Spinal cord (tissue), 10 donors: ENCODE data around the gene TMEM209. TPM values are rescaled to one million over a fixed set of nuclear protein-coding genes. Genes with fewer than 3 reads are reported as not detected.

ENCODE experiments used
- DNase-seq, 6 donors: peaks; one replicate each; pipeline versions ENCODE4 v3.0.0 to v3.0.0-alpha.2; 2013 to 2015; ENCODE audit warnings: low spot score in 6 of 6, low read depth in 4 of 6
- H3K27ac ChIP-seq: one replicate; pipeline ENCODE4 v1.5.1; 2013; ENCODE audit warnings: low read depth, low read length, control low read depth
- H3K27me3 ChIP-seq: one replicate; pipeline ENCODE4 v1.6.1; 2013; ENCODE audit warnings: low read length; ENCODE audit not compliant: control insufficient read depth, insufficient read depth
- H3K36me3 ChIP-seq: one replicate; pipeline ENCODE4 v1.6.1; 2013; ENCODE audit warnings: low read length; ENCODE audit not compliant: control insufficient read depth, insufficient read depth
- H3K4me1 ChIP-seq: one replicate; pipeline ENCODE4 v1.6.1; 2013; ENCODE audit warnings: low read length; ENCODE audit not compliant: control insufficient read depth, insufficient read depth
- H3K4me3 ChIP-seq: one replicate; pipeline ENCODE4 v1.5.1; 2013; ENCODE audit warnings: low read depth, low read length, control low read depth
- H3K9me3 ChIP-seq: one replicate; pipeline ENCODE4 v1.6.1; 2013; ENCODE audit warnings: low read length; ENCODE audit not compliant: control insufficient read depth, insufficient read depth
- WGBS: methylation state at CpG from one replicate; pipeline ENCODE4 v1.1.5; 2013; ENCODE audit warnings: missing lambda C conversion rate; ENCODE audit not compliant: insufficient coverage; 5-methylcytosine and 5-hydroxymethylcytosine counted together
- polyA plus RNA-seq, 2 donors: library from polyadenylated mRNA; unstranded; fragments of 120-200 nt; gene quantifications; one replicate each; pipeline ENCODE4 v1.2.1, GENCODE V29; 2013; ENCODE audit not compliant: insufficient read length in 2 of 2
- total RNA-seq, 2 donors: library from RNA; depleted of rRNA in 1 of 2; stranded (reverse); fragments of 120-200 nt in 1 of 2; fragments of >200 nt in 1 of 2; gene quantifications; one replicate each; pipeline versions ENCODE4 v1.2.3 to v1.2.4, GENCODE V29; 2013 to 2014
- donor health status: healthy.

TMEM209 gene
- total and polyA plus RNA-seq, 4 donors = 13.7 to 17.2 (median 15.7) TPM

DNA sequence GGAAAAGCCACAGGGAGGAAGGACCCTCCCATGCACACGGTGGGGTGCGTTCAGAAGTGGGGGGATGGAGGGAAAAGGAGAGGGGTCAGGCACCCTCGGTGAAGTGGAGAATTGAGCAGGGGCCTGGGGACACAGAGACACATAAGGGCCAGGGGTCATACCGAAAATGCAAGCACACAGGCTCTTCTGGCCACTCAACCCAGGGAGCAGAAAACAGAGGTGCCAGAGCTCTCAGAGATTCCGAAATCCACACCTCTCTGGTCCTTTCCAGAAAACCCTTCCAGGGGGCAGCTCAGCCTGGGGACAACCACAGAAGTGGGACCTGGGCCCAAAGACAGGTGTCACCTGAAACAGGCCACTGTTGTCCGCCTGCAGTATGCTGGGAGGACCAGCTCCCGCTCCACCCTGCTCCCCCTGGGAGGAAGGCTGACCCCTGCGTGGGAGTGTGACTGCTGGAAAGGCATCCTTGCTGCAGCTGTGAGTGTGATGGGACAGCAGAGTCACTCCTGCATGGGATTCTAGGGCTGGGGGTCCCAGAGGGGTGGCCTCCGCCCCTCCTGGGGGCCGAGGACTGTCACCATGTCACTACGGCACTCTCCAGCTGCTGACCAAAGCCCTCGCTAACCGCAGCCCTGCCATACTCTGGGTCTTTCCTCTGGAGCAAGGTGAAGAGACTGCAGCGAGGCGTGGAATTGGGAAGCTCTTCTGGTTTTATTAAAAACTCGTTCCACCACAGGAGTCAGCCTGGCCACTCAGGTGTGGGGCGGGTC, 63.1 kb downstream of the TMEM209 start:
- H3K9me3 ChIP-seq = no peaks in the 10 kb centered on the region
- peak overlapping the region; percentile 93 for H3K27ac ChIP-seq
- WGBS = 59% methylated on average over 12 of the region's 17 CpGs
- peak in 1 of 6 donors; percentile 44 for DNase-seq
- peak overlapping the region; percentile 49 for H3K4me3 ChIP-seq
- no peaks in the 10 kb centered on the region for H3K27me3 ChIP-seq
- H3K4me1 ChIP-seq = peaks cover 37% of the 10 kb centered on the region
- H3K36me3 ChIP-seq = peaks cover 21% of the 10 kb centered on the region

DNA sequence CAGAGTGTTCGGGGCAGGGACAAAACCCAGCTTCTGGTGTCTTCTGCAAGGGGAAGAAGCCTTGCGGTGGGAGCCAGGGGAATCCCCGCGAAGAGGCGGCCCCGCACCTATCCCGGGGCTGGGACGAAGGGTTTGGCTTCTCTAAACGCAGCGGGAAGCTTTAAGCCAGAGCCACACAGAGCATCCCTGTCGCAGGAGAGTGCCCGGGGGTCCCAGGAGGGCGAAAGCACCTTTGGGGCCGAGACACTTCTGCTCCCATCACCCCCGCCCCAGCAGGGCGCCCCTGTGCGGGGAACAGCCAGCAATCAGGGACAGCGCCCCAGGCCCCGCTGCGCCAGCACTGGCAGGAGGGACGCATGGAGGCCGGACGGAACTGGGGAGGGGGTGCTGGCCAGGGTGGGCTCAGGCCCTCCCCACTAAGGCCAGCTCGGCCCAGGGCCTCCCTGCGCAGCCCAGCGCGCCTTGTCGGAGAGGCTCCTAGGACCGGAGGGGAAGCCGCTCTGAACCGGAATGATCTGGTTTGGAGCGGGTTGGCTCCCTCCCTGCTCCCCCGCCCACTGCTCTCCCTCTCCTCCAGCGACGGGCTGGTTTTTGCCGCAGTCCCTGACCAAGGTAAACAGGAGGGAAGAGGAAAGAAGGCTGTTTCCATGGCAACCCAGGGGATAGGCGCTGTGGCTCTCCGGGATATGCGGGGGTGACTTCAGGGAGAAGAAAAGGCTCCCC, 63.9 kb downstream of the TMEM209 start:
- Histone ChIP-seq H3K4me3 (peak overlapping the region; percentile 49), H3K9me3 (no peaks in the 10 kb centered on the region), H3K27me3 (no peaks in the 10 kb centered on the region), H3K4me1 (peaks cover 37% of the 10 kb centered on the region), H3K27ac (peak overlapping the region; percentile 93), H3K36me3 (peaks cover 23% of the 10 kb centered on the region)
- WGBS = 10% methylated on average over 26 of the region's 39 CpGs
- DNase-seq = peak; percentile 82 to 98 (median 87)

DNA sequence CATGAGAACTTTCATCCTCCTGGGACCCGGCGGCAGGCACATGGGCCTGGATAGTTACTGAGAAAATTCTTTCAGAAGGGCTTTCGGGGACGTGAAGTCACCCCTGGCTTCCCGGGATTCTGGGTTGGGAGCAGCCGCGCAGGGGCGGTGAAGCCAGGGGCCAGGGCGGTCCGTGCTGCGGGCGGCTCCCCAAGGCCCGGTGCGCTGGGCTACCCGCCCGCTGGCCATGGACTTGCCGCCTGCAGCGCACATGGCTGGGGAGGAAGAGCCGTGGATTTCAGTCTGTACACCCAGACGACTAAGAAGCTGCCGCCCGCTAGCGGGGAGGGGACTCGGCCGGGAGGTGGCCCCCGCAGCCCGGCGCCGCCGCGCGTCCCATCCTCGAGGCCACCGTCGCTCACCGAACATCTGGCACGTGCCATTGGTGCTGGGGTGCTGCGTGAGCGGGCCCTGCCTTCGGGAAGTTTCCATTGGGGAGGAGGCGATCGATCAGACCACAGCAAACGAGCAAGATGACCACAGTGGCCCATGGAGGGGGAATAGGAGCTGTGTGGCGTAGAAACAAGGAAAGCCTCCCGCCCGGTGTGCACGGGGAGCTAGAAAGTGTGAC, 64.5 kb downstream of the TMEM209 start:
- no peaks in the 10 kb centered on the region for H3K27me3 ChIP-seq
- H3K9me3 ChIP-seq = no peaks in the 10 kb centered on the region
- DNase-seq = no peak
- peaks cover 37% of the 10 kb centered on the region for H3K4me1 ChIP-seq
- H3K4me3 ChIP-seq = peak overlapping the region; percentile 49
- H3K27ac ChIP-seq = peak overlapping the region; percentile 93
- H3K36me3 ChIP-seq = peaks cover 27% of the 10 kb centered on the region
- 84% methylated on average over 24 of the region's 47 CpGs for WGBS

DNA sequence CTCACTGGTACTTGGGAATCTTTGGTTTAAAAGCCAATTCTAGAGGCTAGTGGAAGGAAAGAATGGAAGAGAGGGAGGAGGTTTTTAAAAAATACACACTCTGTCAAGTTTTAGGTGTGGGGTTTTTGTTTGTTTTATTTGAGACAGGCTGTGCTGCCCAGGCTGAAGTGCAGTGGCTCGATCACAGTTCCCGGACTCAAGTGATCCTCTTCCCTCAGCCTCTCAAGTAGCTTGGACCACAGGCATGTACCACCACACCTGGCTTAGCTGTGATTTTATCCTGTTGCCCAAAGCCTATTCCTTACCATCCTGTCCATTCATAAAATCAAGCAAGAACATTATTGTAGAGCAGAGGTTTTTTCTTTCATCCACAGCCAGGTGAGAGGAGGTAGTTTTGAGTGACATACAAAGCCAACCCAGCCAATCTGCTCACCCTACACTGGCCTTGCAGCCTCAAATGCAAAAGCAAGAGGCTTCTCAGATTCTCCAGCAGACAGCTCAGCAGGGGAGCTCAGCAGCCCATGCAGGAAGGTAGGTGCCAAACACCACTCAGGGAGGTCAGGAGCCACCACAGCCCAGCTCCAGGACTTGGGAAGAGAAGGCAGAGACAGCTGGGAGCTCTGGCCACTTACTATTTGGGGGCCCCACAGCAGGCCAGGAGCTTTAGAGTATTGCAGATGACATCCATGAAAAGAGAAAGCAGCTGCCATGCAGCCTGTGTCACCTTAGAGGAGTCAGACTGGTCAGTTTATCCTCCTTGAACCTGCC, 65.8 kb downstream of the TMEM209 start:
- Histone ChIP-seq H3K4me3 (no peak overlapping the region), H3K27ac (no peak overlapping the region), H3K4me1 (peaks cover 33% of the 10 kb centered on the region), H3K36me3 (peaks cover 28% of the 10 kb centered on the region), H3K27me3 (no peaks in the 10 kb centered on the region), H3K9me3 (no peaks in the 10 kb centered on the region)
- 100% methylated on average over 2 of the region's 2 CpGs for WGBS
- DNase-seq = no peak

DNA sequence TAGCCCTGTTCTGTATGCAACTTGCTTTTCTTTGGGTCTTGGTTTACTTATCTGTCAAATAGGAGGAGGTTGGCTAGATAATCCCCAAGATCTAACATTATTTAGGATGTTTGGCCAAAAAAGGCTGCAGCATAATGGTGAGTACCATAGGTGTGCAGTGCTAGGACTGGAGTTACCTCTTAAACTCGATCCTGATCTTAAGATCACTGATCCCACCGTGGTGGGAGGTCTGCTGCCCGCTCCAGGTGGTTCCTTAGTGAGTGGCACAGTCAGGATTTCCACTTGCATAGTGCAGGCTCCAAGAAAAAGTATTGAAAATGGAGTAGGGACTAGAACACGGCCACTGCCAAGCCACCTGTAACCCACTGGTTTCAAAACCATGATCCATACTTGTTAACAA, 68.0 kb downstream of the TMEM209 start:
- Histone ChIP-seq H3K36me3 (peaks cover 30% of the 10 kb centered on the region), H3K27me3 (no peaks in the 10 kb centered on the region), H3K9me3 (no peaks in the 10 kb centered on the region), H3K27ac (no peak overlapping the region), H3K4me3 (no peak overlapping the region), H3K4me1 (peaks cover 18% of the 10 kb centered on the region)
- no peak for DNase-seq
- WGBS = 100% methylated on average over 2 of the region's 4 CpGs

DNA sequence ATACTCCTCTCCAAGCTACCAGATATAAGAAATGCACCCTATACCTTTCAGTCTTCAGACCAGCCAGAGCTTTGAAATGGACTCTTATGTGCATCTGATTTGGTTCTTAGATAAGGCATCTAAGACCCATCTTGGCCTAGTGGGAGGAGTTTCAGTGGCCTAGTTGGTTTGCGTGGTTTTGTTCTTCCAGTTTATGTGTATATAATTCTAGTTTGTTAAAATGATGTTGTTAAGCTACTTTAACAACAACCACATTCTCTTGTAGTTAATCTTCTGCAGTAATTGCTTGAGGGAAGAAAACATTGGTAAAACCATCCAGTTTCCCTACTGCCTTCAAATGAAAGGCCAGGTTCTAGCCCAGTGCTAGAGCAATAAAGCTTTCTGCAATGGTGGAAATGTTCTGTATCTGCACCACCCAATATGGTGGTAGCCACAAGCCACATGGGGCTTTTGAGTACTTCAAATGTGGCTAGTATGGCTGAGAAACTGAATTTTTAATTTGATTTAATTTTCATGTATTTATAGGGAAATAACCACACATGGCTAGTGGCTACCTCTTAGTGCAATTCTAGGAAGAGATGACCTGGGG, 68.5 kb downstream of the TMEM209 start:
- Histone ChIP-seq H3K27me3 (no peaks in the 10 kb centered on the region), H3K36me3 (peaks cover 32% of the 10 kb centered on the region), H3K27ac (no peak overlapping the region), H3K4me1 (peaks cover 13% of the 10 kb centered on the region), H3K4me3 (no peak overlapping the region), H3K9me3 (no peaks in the 10 kb centered on the region)
- no CpG with 5 or more reads among the region's 1 CpG for WGBS
- no peak for DNase-seq

DNA sequence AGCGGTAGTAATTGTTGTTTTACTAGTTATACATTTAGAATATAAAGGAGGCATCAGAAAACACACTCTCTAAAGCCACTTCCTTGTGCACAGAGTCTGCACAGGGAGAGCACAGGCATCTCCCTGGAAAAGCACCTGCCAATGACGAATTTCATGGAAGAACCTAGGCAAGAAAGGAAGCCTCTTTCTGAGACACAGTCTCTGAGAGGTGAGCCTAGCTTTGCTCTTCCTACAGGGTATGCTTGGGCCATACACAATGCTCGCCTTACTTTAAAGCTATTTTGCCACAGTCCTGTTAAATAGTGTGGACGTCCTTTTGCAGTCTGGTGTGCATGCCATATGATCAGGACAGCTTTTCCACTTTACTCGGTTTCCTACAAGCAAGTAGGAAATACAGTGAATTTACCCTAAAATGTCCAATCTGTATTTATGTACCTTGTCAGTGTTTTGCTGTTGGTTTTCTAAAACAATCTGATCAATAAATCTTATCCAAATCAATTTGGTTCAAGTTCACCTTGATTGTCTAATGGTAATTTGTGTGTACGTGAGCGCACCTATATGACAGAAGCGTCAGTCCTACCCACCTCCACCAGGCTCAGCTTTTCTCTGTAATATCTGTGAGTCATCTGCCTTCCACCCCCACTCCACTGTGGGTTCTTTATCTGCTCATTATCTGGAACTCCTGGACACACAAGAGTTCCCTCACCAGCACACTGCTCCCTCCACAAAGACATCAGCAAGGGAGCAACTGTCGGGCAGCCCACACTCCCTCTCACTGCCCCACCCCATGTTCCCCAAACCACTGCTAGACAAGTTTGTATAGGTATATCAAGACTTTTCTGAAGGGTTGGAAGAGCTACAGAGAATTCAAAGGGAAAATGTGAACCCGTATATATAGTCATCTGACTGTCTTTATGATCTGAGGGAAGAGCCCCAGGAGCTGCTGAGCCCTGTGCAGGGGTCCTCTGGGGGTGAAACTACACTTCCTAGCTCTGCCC, 69.7 kb downstream of the TMEM209 start:
- no peaks in the 10 kb centered on the region for H3K9me3 ChIP-seq
- 89% methylated on average over 7 of the region's 10 CpGs for WGBS
- no peak overlapping the region for H3K4me3 ChIP-seq
- peaks cover 31% of the 10 kb centered on the region for H3K36me3 ChIP-seq
- no peak for DNase-seq
- no peak overlapping the region for H3K27ac ChIP-seq
- H3K4me1 ChIP-seq = peaks cover 1% of the 10 kb centered on the region
- H3K27me3 ChIP-seq = no peaks in the 10 kb centered on the region

DNA sequence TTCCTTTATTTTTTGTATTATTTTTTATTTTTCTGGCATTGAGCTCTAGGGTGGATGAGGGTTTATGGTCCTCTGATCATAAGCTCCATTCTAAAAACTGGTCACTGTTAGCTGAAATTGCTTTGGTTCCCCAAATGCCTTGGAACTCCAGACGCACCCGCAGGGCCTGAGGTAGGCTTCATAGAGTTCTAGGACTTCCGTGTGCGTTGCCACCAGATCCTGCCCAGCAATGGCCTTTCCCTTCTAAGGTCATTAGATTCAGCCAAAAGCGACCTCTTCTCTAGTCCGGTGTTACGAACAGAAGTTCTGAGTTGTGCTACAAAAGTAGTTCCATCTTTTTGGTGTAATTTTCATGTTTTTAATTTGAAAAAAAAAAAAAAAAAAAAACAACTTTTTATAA, 70.5 kb downstream of the TMEM209 start:
- Histone ChIP-seq H3K9me3 (no peaks in the 10 kb centered on the region), H3K36me3 (peaks cover 27% of the 10 kb centered on the region), H3K27ac (no peak overlapping the region), H3K27me3 (no peaks in the 10 kb centered on the region), H3K4me1 (no peaks in the 10 kb centered on the region), H3K4me3 (no peak overlapping the region)
- WGBS = 100% methylated on average over 2 of the region's 7 CpGs
- DNase-seq = no peak
